MCF 10A (cell line): ENCODE measurements around the gene SBF2. TPM values are rescaled to one million over a fixed set of nuclear protein-coding genes. Genes with fewer than 3 reads are reported as not detected.

Source experiments
- BruUV-seq: library from RNA; stranded (reverse); fragments of 400-500 nt; replicated peaks from 2 replicates; lab custom pipeline; 2021; lab: Mats Ljungman, UMichigan
- CTCF ChIA-PET: fragments of 300-600 bp; sonication (Branson Sonifier 250); formaldehyde crosslinking; extraction: SDS; loops from one replicate; lab custom pipeline; 2021; ENCODE audit warnings: antibody characterized with exemption, inconsistent platforms; lab: Yijun Ruan, JAX
- POLR2A ChIA-PET: fragments of 300-600, 350-650 bp; sonication (Branson Sonifier 250); formaldehyde crosslinking; extraction: SDS; loops from one replicate; lab custom pipeline; 2020; ENCODE audit warnings: antibody characterized with exemption, inconsistent platforms; lab: Yijun Ruan, JAX
- DNase-seq: peaks from one replicate; pipeline ENCODE4 v3.0.0-alpha.2; 2018; ENCODE audit not compliant: unreplicated experiment
- H3K27ac Mint-ChIP-seq: one replicate; pipeline ENCODE4 v1.8.0; 2022; ENCODE audit warnings: mild to moderate bottlenecking, low read depth, mixed read lengths; ENCODE audit not compliant: unreplicated experiment
- H3K27me3 Mint-ChIP-seq: one replicate; pipeline ENCODE4 v1.8.0; 2022; ENCODE audit warnings: mixed read lengths; ENCODE audit not compliant: insufficient read depth, unreplicated experiment
- H3K36me3 Mint-ChIP-seq: one replicate; pipeline ENCODE4 v1.8.0; 2022; ENCODE audit warnings: mild to moderate bottlenecking, moderate library complexity, mixed read lengths; ENCODE audit not compliant: insufficient read depth, unreplicated experiment
- H3K4me1 Mint-ChIP-seq: one replicate; pipeline ENCODE4 v1.8.0; 2022; ENCODE audit warnings: mixed read lengths; ENCODE audit not compliant: insufficient read depth, unreplicated experiment
- H3K4me3 Mint-ChIP-seq: one replicate; pipeline ENCODE4 v1.8.0; 2022; ENCODE audit warnings: mild to moderate bottlenecking, moderate library complexity, mixed read lengths; ENCODE audit not compliant: unreplicated experiment
- H3K9me3 Mint-ChIP-seq: one replicate; pipeline ENCODE4 v1.8.0; 2022; ENCODE audit warnings: mixed read lengths; ENCODE audit not compliant: unreplicated experiment
- intact Hi-C: fragments of 100-400 bp; cut with micrococcal nuclease; formaldehyde crosslinking; loops from 2 replicates; pipeline ENCODE4 v1.14.1; 2022
- total RNA-seq: library from RNA; stranded (reverse); gene quantifications from 2 replicates; pipeline ENCODE4 v1.2.3, GENCODE V29; 2022
- TF ChIP-seq, protein P1 (sequence below): fragments of 200-600 bp; IDR thresholded peaks from one replicate; pipeline ENCODE4 v1.8.0; 2022; ENCODE audit warnings: antibody characterized with exemption, mild to moderate bottlenecking; ENCODE audit not compliant: unreplicated experiment

The SBF2 gene
- total RNA-seq, 1 experiment from 2014 or later, result 28.3 TPM

DNA sequence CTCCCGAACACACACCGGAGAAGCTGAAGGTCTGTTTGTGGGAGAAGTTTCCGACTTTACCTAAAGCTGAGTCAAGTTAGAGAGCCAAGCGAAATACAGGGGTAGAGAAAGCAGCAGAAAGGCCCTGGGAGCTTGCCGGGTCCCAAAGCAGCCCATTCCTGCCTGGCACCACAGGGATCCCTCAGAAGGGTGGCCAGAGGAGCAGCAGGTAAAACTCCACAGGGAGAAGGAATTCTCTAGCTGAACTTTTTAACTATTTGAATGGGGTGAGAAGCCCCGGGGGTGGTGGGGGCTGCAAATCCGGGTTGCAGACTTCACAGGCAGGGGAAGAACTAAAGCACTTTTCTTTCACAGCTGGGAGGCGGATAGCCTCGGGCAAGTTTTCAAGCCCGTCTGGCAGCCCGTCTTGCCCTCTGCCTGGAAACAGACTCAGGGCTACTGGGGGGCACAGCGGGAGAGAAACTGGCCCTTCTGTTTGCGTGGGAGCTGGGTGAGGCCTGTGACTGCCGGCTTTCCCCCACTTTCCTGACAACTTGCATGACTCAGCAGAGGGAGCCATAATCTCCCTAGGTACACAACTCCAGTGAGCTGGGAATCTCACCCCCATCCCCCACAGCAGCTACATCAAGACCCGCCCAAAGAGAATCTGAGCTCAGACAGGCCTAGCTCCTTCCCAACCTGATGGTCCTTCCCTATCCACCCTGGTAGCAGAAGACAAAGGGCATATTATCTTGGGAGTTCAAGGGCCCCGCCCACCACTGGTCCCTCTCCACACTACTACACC lies 311.0 kb downstream of the SBF2 start:
- DNase-seq, result peak; percentile 80
- Mint-ChIP-seq H3K27me3 (no peaks in the 10 kb centered on the region), H3K4me1 (peaks cover 25% of the 10 kb centered on the region), H3K4me3 (peak overlapping the region; percentile 55), H3K9me3 (peaks cover 16% of the 10 kb centered on the region), H3K36me3 (peaks cover 15% of the 10 kb centered on the region), H3K27ac (peak overlapping the region; percentile 91)
- CTCF ChIA-PET, result interaction anchor here (0.6 to 4.4 kb wide), 16 partner anchors 10 to 448 kb away, joined by 3 to 36 read pairs (median 4); partner anchors contain the start of gene ADM
- TF ChIP-seq, protein P1, sequence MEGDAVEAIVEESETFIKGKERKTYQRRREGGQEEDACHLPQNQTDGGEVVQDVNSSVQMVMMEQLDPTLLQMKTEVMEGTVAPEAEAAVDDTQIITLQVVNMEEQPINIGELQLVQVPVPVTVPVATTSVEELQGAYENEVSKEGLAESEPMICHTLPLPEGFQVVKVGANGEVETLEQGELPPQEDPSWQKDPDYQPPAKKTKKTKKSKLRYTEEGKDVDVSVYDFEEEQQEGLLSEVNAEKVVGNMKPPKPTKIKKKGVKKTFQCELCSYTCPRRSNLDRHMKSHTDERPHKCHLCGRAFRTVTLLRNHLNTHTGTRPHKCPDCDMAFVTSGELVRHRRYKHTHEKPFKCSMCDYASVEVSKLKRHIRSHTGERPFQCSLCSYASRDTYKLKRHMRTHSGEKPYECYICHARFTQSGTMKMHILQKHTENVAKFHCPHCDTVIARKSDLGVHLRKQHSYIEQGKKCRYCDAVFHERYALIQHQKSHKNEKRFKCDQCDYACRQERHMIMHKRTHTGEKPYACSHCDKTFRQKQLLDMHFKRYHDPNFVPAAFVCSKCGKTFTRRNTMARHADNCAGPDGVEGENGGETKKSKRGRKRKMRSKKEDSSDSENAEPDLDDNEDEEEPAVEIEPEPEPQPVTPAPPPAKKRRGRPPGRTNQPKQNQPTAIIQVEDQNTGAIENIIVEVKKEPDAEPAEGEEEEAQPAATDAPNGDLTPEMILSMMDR, result no peak
- POLR2A ChIA-PET, result interaction anchor here (0.7 to 3.4 kb wide), 18 partner anchors 8 to 408 kb away, joined by 3 to 17 read pairs (median 4); partner anchors contain the start of gene ADM
- intact Hi-C loops, result no loop called here
- BruUV-seq, result no TSS peak

DNA sequence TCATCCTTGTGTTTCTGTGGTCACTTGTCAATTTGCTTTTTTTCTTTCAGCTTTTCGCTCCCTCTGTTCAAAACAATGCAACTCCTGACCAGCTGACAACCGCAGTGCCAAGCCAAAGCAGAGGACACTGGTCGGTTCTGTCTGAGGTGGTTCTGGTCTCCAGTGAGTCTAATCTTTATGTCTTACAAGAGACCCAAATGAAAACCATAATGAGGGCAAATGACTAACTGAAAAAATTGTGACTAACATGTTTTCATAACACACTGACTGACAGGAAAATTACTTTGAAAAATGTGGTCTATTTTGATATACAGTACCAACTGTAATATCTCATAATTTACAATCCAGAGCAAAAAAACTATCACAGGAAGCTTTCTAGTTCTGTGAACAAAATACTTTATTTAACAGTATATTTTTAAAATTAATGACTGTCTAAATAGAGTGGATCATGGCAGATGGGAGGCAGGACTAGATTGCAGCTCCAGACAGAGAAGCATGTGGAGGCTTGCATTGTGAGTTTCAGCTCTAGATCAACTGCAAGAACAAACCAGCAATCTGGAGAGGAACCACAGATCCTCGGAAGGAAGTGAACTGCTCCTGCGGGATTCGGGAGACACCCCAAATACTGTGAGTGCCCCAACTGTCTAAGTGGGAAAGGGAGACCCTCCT lies 311.8 kb downstream of the SBF2 start:
- TF ChIP-seq, protein P1, result no peak
- POLR2A ChIA-PET, result interaction anchor here (0.6 to 3.4 kb wide), 20 partner anchors 9 to 407 kb away, joined by 3 to 17 read pairs (median 4); partner anchors contain the start of gene ADM
- Mint-ChIP-seq H3K27me3 (no peaks in the 10 kb centered on the region), H3K4me1 (peaks cover 30% of the 10 kb centered on the region), H3K27ac (peak overlapping the region; percentile 91), H3K9me3 (peaks cover 15% of the 10 kb centered on the region), H3K4me3 (peak overlapping the region; percentile 55), H3K36me3 (peaks cover 15% of the 10 kb centered on the region)
- peak; percentile 51 for DNase-seq
- intact Hi-C loops, result no loop called here
- no TSS peak for BruUV-seq
- CTCF ChIA-PET, result interaction anchor here (0.6 to 4.4 kb wide), 12 partner anchors 9 to 343 kb away, joined by 3 to 36 read pairs (median 4); partner anchors contain the start of gene ADM

DNA sequence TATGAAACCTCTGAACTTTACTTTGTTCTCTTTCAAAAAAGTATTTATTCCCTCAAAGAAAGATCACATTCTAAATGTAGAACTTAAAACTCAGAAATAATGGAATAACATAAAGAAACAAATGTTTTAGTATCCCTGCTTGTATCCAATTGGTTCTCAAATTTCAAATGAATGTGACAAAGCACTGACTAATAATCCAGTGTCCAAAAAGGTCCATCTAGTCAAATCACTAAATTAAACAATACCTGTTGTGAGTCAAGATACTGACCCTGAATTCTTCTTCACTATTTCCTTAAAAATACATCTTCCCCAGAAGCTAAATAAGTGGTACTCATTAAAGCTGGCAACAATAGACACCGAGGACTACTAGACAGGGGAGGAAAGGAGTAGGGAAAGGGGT lies 313.1 kb downstream of the SBF2 start:
- POLR2A ChIA-PET, result interaction anchor here (0.6 to 3.4 kb wide), 3 partner anchors 222 to 324 kb away, joined by 3 to 17 read pairs (median 10); no protein-coding TSS in a partner anchor
- Mint-ChIP-seq H3K4me3 (no peak overlapping the region), H3K27me3 (no peaks in the 10 kb centered on the region)

More for the DNA sequence above, 313.1 kb downstream of the SBF2 start:
- no TSS peak for BruUV-seq
- H3K4me1 Mint-ChIP-seq, result peaks cover 30% of the 10 kb centered on the region
- no peak overlapping the region for H3K27ac Mint-ChIP-seq
- TF ChIP-seq, protein P1, result no peak
- CTCF ChIA-PET, result interaction anchor here (0.6 to 4.4 kb wide), 6 partner anchors 8 to 327 kb away, joined by 3 to 36 read pairs (median 8); partner anchors contain the start of gene ADM
- H3K36me3 Mint-ChIP-seq, result peaks cover 15% of the 10 kb centered on the region
- DNase-seq, result no peak
- H3K9me3 Mint-ChIP-seq, result peaks cover 1% of the 10 kb centered on the region
- intact Hi-C loops, result no loop called here
